Activated gamma-delta T cell treated with anti-CD3 and anti-CD28 coated beads, Interleukin-2, amount 50 U/mL, for 16 hours (primary cell): ENCODE results near the gene KCNQ1.

Experiments used
- DNase-seq: peaks from one replicate; pipeline ENCODE4 v3.0.0-alpha.2; 2020; ENCODE audit warnings: low read depth

Gene KCNQ1

DNA sequence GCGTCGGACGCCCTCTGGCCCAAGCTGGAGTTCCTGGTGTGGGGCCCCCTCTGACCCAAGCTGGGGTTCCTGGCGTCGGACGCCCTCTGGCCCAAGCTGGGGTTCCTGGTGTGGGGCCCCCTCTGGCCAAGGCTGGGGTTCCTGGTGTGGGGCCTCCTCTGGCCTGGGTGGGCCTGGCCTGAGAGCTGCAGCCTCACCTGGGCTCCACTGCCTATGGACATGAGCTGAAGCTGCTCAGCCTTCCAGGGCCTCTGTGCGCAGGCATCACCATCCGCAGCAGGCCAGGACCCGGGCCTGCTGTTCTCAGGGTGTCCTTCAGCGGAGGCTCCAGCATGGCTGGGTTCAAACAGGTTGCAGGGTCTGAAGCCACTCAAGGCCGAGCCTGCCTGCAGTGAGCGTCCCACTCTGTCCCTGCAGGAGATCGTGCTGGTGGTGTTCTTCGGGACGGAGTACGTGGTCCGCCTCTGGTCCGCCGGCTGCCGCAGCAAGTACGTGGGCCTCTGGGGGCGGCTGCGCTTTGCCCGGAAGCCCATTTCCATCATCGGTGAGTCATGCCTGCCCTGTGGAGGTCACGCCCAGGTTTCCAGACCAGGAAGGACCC is 125.5 kb downstream of the KCNQ1 start:
- DNase-seq = no peak

DNA sequence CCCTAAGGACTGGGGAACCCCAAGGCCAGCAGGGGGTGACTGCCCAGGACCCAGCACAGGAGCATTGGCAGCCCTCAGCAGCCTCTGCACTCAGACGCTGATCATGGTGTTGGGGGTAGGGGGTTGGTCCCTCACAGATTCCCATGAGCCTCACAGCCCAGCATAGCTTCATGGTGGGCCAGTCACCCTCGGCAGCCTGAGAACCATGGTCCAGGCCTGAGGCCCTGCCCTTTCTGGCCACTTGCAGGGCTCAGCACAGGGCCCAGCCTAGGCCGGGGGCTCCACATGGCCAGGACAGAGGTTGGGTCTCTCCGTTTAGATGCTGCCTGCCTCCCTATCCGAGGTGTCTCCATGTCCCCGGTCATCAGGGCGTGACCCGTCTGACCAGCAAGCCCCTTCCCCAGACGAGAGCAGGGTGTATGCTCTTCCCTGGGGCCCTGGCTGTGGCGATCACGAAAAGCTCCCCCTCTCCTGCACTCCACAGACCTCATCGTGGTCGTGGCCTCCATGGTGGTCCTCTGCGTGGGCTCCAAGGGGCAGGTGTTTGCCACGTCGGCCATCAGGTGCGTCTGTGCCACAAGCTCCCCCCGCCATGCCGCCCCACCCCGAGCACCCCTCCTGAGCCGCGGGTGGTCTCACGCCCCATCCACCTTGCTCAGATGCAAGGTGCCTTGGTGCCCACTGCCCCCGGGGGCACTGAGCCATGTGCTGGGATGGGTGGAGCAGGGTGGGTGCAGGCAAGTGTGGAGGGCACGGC is 126.2 kb downstream of the KCNQ1 start:
- DNase-seq = no peak

DNA sequence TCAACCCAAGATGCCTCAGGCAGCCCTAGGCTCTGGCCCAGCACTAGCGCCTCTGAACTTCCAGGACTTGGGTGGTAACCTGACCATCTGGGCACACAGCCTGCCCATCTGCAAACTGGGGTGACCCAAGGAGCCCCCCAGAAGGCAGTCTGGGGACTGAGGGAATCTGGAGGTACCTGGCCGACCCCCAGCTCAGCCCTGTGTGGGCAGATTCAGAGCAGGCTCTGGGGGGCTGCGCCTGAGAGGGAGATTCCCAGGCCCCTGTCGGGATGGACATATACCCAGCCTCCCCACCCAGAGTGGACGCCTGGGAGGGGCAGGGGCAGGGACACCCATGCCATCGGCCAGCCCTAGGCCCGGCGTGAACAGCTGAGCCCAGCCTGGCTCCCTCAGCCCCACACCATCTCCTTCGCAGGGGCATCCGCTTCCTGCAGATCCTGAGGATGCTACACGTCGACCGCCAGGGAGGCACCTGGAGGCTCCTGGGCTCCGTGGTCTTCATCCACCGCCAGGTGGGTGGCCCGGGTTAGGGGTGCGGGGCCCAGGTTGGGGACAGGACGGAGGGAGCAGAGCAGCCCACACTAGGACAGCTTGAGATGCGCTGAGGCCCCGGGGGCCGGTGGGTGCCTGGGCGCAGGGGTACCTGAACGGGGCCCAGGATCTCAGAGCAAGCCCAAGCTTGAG is 126.9 kb downstream of the KCNQ1 start:
- no peak for DNase-seq

DNA sequence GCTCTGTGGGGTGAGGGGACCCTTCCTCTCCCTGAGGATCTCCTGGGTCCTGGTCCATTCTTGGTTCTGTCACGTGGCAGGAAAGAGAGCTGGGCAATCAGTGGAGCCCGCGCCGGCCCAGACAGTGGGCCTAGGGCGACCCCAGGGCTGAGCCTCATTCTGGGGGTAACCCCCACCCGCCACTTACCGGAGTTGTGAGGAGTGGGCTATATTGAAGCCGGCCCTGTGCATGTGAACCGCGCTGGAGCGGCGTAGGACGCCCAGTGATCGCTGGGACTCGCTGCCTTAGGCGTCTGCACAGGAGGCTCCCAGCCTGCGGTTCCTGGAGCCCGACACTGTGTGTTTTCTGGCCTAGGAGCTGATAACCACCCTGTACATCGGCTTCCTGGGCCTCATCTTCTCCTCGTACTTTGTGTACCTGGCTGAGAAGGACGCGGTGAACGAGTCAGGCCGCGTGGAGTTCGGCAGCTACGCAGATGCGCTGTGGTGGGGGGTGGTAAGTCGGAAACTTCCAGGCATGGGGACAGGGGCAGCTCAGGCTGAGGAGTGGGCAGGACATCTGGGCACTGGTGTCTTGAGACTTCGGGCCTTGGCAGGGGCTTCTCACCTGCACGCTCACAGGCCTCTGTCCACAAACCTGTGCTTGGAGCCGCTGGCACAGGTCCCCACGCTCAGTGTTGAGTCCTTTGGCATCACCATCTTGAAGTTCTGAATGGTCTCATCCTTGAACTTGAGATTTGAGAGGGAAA is 127.9 kb downstream of the KCNQ1 start:
- no peak for DNase-seq

DNA sequence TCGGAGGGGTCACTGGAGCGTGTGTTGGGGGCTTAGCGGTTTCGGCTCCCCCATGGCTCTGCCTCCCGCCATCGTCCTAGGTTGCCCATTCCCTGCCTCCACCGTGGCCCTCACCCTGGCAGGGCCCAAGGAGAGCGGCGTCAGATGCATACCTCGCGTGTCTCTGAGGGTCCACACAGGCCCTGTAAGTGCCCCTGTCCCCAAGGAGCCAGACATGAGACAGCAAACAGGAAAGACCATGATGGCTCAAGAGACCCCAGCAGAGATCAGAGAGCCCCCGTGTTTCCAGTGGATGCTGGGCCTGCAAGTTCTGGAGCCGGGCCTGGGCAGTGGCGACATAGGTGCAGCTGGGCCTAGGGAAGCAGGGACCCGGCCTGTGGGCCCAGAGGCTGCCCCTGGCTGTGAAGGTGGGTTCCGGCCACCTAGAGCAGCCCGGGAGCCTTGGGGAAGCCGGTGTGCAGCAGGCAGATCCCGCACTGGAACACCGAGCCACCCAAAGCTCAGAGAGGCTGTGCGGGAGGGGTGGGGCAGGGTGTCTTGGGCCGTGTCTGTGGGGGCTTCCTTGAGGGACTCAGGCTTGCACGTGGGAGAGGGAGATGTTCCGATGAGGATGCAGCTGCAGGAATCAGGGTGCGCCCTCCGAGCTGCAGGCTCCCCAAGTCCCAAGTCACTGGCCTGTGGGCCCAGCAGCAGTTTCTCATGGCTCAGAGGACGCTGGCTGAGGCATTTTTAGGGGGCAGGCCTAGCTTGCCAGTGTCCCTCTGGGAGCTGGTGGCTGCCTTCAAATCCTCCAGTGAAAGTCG is 128.6 kb downstream of the KCNQ1 start:
- no peak for DNase-seq

DNA sequence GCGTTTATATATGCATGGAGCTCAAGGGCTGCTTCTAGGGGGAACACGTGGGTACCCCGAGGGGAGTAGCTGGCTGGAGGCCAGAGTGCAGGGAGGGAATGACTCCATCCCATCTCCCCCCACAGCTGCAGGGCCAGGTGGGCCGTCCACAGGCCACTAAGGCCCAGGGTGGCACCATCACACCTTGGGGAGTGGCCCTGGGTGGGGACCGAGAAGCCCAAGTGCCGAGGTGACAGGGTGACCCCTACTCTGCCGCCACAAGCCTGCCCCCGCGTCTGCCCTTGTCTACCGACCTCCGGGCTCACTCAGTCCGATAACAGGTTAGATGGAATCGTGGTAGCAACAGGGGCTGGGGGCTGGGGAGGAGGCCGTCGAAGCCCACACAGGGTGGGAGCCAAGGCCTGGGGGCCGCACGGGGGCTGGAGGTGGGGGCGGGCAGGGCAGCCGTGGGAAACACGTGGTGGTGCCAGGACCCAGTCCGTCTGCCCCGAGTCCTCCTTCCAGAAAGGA is 129.3 kb downstream of the KCNQ1 start:
- DNase-seq = no peak

DNA sequence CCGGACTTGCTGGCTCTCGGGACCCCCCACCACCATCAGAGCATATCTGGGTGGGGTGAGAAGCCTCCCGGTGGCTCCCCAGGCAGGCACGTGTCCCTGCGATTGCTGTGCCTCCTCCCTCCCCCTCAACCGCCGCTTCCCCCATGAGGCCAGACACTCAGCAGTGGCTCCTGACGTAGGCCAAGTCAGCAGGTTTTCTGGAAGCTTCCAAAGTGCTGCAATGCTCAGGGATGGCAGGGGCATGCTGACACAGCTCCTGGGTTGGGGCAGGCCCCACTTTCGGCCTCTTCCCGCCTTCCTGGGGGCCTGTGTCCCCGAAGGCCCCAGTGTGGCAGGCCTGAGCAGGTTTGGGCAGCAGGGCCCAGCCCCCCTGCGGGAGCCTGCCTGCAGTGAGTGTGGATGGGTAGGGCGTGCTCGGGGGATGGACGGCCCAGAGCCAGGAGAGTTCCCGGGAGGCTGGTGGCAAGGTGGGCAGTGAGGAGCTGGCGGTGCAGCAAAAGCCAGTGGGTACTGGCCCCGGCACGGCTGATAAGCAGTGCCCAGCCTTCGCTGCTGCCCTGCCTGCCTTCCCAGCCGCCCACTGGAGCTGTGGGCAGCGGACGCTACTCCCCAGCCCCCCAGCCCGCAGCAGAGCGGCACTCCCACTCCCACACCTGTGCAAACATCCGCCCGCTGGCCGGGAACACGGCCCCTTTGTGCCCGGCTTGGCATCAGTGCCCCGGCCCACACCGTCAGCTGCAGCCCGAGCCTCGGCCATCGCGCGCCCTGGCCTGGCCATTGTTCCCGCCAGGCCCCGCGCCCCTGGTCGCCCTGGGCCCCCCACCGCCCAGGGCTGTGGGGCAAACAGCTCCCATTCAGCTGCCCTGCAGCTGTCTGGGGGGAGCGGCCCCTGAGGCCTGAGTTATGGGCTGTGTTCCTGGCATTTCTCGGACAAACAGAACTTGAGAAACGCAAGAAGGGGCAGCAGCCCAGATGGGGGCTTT is 130.0 kb downstream of the KCNQ1 start:
- no peak for DNase-seq

DNA sequence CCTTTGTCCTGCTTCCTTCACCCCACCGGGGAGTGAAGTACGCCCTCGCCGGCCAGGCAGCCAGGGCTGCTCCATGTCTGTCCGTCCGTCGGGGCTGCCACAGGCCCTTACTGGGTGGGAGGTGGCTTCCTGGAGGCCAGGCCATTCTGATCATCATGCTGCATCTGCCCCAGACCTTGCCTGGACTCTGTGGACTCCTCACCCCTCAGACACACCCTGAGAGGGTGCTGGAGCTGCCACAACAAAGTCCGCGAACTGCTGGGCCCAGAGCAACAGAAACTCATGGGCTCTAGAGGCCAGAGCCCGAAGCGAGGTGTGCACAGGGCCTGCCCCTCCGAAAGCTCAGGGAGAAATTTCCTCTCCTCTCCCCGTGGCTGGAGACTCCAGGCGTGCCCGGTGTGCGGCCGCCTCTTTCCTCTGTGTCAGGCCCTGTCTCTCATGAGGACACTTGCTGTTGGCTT is 130.8 kb downstream of the KCNQ1 start:
- no peak for DNase-seq

DNA sequence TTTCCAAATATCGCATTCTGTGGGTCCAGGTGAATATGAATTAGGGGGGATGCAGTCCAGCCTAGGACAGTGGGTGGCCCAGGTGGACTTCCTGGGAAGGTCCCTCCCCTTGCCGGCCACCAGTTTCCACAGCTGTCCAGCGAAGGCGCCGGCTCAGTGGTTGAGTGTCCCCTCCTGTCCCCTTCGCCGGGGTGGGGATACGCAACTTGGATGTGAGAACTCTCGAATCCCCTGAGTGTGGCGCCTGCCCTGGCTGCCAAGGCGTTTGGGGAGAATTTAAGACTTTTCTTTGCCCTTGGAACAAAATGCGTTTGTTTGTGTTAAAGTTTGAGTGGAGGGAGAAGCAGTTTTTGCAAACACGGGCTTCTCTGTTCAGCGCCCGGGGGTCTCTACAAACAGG is 131.3 kb downstream of the KCNQ1 start:
- no peak for DNase-seq

DNA sequence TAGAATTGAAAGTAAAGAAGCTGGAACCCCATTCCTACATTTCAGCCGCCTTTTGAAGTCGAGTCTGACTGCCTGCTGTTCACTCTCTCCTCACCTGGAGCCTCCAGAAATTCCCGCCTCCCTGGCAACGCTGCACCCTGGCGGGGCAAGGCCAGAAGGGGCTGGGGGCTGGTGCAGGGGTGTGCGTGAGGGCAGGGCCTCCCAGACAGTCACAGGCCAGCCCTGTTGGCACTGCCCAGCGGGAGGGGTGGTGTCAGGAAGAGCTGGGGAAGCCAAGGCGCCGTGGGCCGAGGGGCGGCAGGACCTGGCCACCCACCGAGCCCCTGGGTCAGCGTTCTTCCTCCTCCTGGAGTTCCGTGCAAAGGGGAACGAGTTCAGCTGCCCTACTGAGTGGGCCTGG is 131.7 kb downstream of the KCNQ1 start:
- no peak for DNase-seq

DNA sequence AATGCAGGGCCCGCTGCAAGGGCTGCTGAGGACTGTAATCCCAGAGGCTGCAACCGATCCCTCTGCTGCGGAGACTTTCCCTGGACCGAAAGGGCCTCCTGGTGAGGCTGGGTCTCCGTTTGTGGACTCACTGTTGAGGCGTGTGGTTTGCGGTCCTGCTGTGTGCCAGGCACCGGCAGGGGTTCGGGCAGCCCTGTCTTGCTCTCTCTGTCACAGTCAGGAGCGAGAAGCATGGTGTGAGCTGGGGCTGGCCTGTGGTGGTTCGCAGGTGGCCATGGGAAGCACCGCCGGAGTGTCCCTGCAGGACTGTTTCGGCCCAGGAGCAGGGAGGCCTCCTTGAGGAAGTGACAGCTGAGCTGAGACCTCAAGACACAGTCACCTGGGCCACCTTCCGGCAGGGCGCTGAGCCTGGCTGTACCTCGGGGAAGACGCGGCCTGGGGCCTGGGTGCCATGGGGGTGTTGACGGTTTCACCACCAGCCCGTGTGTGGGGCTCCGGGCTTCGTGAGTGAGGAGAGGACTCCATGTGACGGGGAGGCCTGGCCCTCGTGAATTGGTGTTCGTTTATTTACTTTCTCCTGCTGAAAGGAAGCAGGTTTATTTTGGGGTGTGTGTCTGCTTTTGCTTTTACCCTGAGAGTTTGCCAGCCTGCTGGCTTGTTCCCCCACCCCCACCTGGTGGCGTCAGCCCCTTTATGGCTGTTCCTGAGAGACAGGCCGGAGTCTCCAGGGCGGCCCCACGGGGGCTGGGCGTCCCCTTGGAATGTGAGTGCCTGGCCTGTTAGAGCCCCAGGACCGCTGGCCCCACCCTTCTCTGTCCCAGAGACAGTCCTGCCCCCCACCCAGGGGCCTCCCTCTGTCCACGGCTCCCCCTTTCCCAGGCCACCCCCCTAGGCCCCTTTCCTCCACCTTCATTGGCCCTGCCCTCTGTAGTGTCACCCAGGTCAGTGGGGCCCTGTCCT is 132.5 kb downstream of the KCNQ1 start:
- DNase-seq = no peak

DNA sequence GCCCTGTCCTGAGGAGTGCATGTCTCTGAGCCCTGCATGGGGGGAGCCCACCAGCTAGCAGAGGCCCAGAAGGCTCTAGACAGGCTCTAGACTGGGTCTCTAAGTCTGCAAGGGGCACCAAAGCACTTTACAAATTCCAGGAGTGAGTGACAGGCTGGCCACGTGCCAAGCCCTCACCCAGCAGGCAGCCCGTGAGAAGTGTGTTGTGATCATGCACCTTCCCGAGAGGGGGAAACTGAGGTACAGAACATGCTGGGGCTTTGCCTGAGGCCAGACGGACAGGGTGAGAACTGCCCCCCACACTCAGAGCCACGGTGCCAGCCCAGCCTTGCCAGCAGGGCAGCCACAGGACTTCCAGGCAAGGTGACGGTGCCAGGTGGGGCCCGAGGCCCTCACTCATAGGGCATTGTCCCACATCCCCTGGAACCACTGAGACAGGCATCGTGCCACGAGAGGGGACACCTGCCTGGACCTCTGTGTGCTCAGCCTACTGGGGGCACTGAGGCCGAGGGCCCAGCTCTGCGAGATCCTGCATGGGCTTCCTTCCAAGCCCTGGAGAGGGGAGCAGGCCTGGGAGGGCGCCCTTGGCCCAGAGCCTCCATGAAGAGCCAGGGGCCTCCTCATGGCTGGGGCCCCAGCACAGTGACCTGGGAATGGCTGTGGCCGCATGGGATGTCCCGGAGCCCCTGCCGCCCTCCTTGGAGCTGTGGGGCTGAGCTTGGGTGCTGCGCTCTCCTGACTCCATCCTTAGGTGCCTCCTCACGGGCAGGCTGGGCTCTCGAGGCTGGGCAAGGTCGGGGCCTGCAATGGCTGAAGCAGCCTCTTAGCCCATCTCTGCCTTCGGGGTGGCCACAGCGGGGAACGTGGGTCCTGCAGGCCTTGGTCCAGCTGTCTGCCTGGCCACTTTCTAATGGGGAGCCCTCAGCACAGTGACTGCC is 133.5 kb downstream of the KCNQ1 start:
- no peak for DNase-seq

DNA sequence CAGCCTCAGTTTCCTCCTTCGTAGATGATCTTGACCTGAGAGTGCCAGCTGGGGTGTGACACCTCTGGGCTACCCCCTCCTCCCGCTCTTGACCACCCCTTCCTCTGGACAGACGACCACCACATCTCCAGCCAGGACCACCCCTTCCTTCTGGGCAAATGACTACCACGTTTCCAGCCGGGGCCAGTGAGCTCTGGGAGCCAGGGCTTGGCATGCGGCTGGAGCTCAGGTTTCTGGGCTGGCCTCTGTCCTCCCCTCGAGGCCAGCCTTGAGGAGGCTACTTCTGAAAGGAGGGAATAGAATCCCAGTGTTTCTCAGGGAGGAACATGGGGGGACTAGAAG is 134.1 kb downstream of the KCNQ1 start:
- DNase-seq = no peak

DNA sequence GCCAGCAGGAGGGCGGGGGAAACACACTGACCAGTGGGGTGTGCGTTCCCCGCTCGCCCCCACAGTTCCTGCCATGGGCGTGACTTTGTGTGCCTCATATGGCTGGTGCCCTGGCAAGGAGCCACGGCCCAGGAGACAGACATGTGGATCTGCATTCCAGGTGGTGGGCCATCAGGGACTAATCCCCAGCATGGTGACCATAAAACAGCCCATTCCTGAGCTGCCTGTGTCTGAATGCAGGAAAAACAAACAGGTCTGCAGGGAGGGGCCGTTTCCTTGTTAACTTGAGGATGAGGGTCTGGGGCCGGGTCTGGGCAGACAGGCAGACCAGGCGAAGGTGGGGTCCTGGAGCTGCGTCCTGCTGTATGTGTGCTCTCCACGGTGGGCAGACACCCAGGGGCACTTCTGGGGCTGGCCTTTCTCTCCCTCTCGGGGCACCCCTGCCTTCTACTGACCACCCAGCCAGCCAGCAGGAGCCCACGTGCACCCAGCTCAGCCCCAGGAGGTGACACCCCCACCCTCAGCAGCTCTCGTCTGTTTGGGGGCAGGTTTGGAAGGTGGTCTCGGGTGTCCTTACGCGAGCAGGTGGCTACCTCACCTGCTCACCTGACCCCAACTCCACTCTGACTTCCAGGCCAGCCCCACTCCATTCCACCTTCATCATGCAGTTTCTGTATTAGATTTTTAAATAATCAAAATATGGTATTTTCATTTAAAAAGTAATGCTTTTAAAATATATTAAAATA is 134.7 kb downstream of the KCNQ1 start:
- no peak for DNase-seq

DNA sequence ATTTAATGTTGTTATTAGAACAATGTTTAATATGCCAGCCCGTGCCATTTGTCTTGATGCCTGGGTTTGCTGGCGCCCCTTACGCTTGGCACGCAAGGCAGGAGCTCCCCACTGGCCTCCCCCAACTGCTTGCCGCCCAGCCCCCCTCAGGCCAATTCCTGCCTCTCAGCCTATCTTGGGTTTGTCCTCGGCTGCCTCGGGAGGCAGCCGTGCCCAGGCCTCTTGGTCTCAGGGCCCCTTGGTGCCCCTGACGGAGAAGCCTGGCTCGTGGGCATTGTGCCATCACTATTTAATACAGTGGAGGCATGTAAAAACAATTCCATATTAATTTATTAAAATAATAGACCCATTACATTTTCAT is 135.2 kb downstream of the KCNQ1 start:
- no peak for DNase-seq

DNA sequence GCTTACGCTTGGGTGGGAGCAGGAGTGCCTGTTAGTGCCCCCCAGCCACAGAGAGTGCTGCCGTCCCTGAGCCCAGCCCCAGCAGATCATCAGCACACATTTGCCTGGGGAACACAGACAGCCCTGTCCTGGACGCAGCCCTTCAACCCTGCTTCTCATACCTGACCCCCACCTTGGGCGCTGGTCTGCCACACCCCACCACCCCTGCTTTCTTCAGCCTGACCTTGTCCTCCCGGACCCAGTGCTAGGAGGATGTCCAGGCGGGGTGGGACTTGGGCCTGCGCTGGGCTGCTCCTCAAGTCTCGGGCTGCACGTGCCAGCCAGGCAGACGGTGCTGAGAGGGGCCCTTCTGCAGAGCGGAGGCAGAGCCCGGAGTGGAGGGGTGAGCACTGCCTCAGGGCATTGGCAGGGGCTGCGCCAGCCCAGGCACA is 135.8 kb downstream of the KCNQ1 start:
- no peak for DNase-seq

DNA sequence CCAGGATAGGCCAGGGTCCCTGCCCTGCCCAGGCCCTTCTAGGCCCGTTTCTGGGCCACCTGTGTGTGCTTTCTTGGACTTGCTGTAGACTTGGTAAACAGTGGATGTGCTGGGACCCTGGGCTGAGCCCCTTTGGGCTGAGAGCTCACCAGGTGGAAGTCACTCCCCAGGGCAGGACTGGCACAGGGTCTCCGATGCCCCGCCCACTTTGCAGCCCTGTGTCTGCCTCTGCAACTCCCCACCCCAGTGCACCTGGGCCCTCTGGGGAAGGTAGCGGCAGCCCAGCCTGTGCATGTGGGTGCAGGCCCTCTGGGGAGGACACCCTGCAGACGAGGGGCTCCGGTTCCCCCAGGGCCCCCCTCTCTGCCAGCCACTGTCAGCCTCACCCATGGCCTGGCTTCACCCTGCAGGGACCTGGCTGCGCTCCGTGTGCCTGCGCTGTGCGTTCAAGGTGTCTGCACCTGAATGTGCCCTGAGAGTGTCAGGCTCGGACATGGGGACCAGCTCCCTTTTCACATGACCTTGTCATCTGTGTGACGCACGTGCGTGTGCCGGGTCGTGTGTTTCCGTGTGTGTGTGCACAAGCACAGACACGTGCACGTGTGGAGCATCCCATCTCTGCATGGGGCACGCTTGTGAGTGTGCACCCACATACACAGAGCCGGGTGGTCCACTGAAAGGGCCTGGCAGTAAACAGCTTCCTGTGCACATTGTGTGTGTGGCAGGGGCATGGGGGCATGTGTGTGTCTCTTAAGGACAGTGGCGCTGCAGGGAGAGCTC is 136.5 kb downstream of the KCNQ1 start:
- DNase-seq = no peak
